ENCODE results near the gene MAP2K5.

Gene MAP2K5

GRCh38 chr15:67521783-67522568 lies 20.5 kb upstream of the MAP2K5 start:
- no peak for DNase-seq (ENCODE audit: low read depth)

- no peak for DNase-seq (ENCODE audit: low read depth)
Observed at GRCh38 chr15:67523330-67523729, 19.2 kb upstream of the MAP2K5 start.

GRCh38 chr15:67524235-67524634 lies 18.3 kb upstream of the MAP2K5 start:
- no peak for DNase-seq (ENCODE audit: low read depth)

DNA sequence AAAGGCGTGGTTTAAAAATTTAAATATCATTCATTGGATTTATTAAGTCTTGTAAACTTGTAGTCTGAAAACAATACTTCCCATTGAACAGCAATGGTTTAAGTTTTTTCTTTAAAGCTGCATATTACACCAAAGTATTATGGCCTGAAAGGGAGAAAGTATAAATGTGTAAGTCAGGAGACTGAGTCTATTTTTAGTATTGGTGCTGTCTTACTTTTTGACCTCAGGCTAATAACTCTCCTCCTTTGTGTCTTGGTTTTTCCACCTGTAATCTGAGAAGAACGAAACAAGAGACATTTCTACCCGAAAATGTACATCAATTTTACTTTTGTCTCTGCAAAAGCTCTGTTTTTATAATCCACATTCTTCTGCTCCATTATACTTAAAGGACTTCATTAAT lies 14.0 kb upstream of the MAP2K5 start:
- no peak for DNase-seq (ENCODE audit: low read depth)

- DNase-seq (ENCODE audit: low read depth) = no peak
Observed at GRCh38 chr15:67531379-67531914, 11.1 kb upstream of the MAP2K5 start.

DNA sequence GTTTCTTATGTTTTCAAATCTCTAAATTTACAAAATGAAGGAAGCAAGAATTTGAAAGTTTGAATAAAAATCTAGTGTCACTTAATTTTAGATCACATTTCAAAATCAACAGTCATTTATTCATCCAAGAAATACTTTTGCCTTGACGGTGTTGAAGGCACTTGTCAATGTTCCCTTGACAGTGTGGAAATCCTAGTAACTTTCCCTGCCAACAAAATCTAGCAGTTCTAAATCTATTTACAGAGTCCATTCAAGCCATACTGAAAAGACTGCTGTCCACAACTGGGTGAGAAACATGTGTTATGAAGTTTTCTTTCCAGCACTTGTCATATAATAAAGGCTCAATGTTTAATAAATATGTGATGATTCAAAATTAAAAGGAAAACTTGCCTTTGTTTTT lies 8.6 kb upstream of the MAP2K5 start:
- no peak for DNase-seq (ENCODE audit: low read depth)

DNA sequence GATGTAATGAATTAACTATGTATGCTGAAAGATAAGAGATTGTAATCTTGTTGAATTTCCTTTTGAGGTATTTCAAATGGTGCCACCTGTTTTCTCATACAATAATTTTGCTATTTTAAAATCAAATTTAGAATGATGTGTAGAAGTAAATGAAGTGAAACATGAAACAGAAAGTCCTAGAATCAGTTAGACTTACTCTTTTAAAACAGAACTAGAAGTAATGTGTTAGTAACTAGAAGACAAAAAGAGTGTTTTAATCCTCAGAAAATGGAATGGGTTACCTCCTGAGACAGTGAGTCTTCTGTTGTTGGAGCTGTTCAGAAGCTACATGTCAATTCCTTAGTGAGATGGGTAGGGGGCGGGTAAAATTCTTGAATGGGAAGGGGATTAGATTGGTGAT lies 8.1 kb upstream of the MAP2K5 start:
- DNase-seq (ENCODE audit: low read depth) = no peak

DNA sequence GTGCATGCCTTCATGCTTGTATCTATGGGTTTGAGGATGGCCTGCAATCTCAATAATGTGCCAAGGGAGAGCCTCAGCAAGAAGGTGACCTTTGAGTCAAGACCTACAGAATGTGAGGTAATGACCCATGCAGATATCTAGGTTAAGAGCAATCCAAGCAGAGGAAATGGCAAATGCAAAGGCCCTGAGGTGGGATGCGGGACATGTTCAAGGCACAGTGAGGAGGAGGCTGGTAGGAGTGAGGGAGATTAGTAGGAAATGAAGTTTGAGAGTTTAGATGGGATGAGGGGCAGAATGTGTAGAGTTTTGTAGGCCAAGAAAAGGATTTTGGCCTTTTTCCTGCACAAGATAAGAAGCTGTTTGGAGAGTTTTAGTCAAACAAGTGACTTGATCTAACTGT lies 4.7 kb upstream of the MAP2K5 start:
- DNase-seq (ENCODE audit: low read depth) = no peak

DNA sequence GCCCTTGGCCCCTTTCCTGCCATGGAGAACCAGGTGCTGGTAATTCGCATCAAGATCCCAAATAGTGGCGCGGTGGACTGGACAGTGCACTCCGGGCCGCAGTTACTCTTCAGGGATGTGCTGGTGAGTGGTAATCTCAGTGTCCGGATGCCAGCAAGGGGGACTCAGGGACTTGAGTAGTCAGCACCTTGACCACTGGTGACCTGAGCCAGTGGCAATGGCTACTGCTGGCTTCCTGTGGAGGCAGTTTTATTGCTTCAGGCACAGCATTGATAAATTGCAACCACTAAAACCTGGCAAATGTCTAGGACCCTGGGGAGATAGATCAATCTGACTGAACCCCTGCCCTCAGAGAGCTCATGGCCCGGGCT lies 830 bp downstream of the MAP2K5 start:
- DNase-seq (ENCODE audit: low read depth) = no peak

- DNase-seq (ENCODE audit: low read depth) = no peak
Observed at GRCh38 chr15:67544475-67544874, 2.0 kb downstream of the MAP2K5 start.

GRCh38 chr15:67545864-67546263 lies 3.4 kb downstream of the MAP2K5 start:
- DNase-seq (ENCODE audit: low read depth) = no peak

DNA sequence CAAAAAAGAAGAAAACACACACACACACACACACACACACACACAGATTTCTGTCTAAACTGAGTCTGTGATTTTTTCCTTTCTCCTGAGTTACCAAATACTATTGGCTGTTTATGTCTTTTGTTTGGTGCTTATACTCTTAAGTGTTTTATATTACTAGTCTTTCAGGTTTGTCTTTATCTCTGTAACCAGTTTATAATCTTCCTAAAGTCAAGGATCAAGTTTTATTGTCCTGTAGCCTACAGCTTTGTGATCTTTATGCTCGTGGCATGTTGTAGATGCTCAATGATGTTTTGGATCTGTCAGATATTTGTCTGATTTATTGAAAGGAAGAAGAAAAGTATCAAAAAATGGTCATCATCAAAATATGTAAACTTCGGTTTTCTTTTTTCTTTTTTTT lies 4.6 kb downstream of the MAP2K5 start:
- DNase-seq (ENCODE audit: low read depth) = no peak

DNA sequence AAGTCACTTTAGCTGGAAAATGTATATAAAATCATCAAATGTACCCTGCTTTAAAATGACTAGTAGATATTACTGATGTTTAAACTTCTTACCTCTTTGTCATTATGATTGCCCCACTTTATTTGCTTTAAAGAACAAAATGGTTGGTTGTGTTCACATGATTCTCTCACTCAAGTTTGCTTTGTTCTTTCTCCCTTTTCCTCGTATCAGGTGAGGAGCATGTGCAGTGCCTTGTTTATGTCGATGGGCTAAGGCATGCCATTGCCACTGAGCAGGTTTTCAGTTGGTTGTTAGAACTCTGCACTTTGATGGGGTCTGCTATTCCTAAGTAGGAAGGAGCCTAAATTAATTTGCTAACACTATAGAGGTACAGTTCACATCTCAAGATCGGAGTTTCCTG lies 5.3 kb downstream of the MAP2K5 start:
- no peak for DNase-seq (ENCODE audit: low read depth)

DNA sequence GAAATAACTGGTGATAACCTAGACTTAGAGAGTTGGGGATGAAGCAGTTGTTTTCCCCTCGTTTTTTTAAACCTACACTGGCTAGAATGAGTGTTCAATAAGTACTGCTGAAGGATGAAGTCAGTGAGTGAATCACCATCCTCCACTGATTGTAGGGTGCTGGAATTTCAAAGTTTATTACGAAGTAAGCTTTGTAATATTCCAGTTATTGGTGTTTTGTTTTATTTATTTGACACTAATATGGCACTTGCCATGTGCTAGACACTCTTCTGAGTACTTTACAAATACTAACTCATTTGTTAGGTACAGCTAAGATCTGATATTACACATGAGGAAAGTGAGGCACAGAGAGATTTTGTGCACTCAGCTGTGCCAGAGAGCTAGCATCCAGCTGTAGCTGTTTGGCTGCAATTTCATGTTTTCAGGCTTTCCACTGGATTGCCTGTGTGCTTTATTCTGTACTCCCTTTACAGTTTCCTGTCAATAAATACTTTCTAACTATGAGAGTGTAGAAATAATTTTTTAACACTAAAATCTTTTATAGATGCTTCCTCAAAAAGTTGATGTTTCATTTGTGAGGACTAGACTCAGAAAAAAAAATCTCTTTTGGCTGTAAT lies 5.8 kb downstream of the MAP2K5 start:
- no peak for DNase-seq (ENCODE audit: low read depth)

DNA sequence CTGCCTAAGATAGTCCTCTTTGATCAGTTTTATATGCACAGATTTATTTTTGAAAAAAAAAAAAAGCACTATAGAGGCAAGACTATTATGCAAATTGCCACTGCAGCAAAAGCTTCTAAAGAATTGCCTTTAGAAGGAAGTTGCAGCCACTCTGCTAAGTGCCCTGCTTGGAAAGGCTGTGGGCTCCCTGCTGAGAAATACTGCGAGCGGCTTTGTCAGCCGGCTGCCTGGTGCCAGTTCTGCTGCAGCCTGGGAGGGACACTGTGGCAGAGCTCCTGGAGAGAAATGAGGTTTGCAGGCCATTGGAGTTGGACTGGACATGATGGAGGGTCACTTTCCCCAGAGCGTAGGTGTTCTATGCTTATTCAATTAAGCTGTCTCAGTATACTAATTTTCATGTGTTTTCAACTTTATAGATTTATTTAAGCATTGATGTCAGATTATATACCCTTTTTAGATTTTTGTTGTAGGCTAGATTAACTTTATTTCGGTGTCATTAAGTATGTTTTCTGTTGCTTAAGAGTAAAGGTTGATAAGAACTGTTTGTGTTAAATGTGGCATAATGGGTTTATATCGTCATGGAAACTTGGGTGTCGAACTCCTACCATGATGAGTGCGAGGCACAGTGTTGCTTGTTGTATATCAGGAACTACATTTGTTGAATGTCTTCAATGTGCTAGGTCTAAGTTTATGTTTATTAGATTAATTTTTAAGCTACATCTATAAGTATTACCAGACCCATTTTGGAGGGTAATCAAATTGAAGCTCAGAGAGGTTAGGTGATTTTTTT lies 6.6 kb downstream of the MAP2K5 start:
- no peak for DNase-seq (ENCODE audit: low read depth)

DNA sequence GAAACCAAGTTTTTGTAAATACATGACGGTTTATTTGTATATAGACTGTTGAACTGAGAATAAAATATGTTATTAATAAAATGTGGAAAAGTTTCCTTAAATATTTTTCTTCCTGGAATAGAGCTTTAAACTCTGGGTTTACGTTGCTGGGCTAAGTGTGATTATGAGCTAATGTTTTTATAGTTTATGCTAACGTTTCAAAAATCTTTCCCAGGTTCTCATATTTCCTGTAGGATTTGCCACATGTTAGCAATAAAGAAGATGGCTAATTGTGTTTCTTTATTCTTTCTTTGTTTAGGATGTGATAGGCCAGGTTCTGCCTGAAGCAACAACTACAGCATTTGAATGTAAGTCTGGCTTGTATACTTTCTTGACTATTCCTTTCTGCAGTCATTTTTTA lies 7.2 kb downstream of the MAP2K5 start:
- DNase-seq (ENCODE audit: low read depth) = no peak

DNA sequence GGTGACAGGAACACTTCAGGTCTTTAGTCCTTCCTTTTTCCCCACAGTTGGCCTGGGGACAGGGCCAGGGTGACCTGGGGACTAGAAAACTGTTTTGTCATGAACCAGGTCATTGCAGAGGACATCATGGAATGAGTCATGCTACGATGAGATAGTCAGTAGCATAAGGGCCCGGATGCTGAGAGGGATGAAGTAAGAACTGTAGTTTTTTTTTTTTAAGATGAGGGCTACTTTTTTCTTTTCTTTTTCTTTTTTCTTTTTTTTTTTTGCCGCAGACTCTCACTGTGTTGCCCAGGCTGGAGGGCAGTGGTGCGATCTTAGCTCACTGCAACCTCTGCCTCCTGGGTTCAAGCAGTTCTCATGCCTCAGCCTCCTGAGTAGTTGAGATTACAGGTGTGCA lies 8.0 kb downstream of the MAP2K5 start:
- no peak for DNase-seq (ENCODE audit: low read depth)

GRCh38 chr15:67551207-67551743 lies 8.8 kb downstream of the MAP2K5 start:
- no peak for DNase-seq (ENCODE audit: low read depth)

DNA sequence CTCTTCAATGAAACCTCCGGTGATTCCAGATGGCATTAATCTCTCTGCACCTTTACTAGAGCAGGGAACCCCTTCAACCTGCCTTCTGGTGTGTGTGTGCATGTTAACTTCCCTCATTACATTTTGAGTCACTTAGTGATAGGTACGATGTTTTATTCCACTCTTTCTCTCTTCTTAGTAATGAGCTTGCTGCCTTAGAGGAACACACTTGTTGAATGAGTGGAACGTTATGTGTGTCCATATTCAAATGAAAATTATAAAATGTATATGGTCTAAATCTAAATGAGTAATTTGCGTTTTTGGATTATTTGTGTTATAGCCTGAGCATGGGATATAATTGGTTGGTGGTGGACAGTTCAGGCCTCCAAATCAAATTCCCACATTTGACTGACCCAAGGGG lies 12.1 kb downstream of the MAP2K5 start:
- no peak for DNase-seq (ENCODE audit: low read depth)

DNA sequence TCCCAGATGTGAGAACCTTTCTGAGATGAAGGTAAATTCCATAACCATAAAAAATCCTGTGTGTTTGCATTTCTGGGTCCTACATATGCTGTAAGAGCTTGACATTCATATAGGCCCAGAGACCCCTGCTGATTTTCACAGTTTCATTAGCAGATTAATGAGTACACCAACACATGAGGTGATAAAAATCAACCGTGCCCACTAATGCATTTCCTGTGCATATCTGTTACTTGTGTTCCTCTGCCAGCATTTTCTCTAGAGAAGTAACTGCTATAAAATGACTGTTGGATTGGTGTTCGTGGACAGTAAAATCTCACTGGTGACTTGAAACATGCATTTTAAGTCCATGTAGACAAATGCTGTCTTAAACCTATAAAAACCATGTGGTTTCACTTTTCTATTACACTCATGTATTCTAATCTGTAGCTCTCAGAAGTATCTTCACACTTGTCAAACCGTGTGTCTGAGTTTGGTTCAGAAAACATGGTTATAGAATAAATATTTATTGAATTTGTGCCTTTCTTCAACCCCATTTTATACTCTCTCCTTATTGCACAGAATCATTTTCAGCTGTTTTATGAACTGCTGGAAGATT lies 14.6 kb downstream of the MAP2K5 start:
- no peak for DNase-seq (ENCODE audit: low read depth)

DNA sequence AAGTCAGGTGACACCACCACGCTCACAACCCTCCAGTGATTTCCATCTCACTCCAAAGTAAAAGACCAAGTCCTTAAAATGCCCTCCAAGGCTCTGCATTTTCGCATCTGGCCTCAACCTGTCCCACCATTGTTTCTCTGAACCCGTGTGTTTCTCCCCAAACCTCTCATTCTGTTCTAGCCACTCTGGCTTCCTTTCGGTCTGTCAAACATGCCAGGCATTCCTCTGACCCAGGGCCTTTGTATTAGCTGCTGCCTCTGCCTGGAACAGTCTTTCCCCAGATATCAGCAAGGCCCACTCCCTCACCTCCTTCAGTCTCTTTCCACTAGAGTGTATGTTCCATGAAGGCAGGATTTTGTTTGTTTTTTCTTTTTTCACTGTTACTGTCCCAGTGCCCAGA lies 16.0 kb downstream of the MAP2K5 start:
- DNase-seq (ENCODE audit: low read depth) = no peak

GRCh38 chr15:67559158-67559557 lies 16.7 kb downstream of the MAP2K5 start:
- no peak for DNase-seq (ENCODE audit: low read depth)
